ENCODE data around the gene G6PC2.

Gene G6PC2

DNA sequence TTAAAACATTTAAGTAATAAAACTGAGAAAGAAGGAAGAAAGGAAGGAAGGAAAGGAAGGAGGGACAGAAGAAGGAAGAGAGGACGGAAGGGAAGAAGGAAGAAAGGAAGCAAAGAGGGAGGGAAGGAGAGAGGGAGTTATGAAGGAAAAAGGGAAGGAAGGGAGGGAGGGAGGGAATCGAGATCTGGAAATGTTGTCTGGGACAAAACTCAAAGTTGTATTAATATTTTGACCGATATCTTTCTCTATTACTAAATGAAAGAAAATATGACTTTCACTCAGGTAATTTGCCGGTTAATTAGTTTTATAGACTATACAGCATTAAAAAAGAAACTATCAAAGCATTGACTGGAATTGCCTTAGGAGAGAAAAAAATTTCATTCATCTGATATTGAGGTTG lies 44.4 kb downstream of the G6PC2 start:
- no peak for DNase-seq (ENCODE audit: low read depth, low spot score)

DNA sequence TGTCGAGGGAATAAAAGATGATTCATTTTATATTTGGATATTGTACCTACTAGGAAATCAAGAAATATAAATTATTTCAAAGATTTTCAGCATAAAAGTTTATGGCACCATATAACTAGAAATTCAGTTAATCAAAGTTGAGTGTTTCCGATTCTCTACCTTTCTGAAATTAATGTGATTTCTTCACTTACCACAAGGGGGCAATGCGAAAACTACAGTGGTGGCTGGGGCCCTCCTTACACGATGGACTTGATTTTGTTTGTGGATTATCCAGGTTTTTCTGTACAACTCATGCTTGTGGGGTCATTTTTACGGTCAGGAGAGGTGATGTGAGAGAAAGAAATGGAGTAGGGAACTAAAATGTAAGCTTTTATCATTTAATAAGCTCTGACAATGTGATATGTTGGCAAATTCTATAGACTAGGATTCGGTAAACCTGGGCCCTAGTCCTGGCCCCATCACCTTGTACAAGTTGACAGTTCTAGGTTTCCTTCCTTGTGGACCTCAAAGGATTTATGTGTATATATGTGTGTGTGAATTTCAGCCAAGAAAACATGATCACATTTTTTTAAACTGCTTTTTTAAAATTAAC lies 47.6 kb downstream of the G6PC2 start:
- DNase-seq (ENCODE audit: low read depth, low spot score): no peak

DNA sequence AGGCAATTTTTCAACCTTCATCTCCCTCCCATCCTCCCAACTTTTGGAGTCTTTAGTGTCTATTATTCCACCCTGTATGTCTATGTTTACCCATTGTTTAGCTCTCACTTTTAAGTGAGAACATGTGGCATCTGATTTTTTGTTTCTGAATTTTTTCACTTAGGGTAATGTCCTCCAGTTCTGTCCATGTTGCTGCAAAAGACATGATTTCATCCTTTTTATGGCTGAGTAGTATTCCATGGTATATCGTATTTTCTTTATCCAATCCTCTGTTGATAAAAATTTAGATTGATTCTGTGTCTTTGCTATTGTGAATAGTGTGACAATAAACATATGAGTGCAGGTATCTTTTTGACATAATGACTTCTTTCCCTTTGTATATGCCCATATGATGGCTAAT lies 48.2 kb downstream of the G6PC2 start:
- no peak for DNase-seq (ENCODE audit: low read depth, low spot score)

DNA sequence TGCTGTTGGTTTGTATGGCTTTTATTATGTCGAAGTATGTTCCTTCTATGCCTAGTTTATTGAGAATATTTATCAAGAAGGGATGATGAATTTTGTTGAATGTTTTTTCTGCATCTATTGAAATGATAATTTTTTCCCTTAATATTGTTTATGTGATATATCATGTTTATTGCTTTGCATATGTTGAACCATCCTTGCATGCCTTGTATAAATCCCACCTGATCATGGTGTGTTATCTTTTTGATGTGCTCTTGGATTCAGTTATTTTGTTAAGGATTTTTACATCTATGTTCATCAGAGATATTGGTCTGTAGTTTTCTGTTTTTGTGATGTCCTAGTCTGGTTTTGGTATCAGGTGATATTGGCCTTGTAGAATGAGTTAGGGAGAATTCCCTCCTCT lies 50.8 kb downstream of the G6PC2 start:
- DNase-seq (ENCODE audit: low read depth, low spot score): no peak

DNA sequence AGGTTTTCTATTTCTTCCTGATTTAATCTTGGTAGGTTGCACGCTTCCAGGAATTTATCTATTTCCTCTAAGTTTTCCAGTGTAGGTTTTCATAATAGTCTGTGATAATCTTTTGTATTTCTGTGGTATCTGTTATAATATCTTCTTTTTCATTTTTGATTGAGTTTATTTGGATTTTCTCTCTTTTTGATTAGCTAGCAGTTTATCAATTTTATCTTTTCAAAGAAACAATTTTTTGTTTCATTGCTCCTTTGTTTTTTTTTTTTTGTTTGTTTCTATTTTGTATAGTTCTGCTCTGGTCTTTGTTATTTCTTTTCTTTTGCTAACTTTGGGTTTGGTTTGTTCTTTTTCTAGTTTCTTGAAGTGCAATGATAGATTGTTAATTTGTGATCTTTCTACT lies 51.3 kb downstream of the G6PC2 start:
- DNase-seq (ENCODE audit: low read depth, low spot score): no peak

DNA sequence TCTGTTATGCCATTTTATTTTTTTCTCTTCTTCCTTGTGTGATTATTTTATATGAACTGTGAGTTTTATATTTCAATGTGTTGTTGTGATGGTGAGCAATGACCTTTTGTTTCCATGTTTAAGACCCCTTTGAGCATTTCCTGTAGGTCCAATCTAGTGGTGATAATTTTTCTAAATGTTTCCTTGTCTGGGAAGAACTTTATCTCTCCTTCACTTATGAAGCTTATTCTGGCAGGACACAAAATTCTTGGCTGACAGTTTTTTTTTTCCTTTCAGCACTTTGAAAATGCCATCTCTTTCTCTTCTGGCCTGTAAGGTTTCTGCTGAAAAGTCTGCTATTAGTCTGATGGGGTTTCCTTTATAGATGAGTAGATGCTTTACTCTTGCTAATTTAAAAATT lies 53.2 kb downstream of the G6PC2 start:
- DNase-seq (ENCODE audit: low read depth, low spot score): no peak

DNA sequence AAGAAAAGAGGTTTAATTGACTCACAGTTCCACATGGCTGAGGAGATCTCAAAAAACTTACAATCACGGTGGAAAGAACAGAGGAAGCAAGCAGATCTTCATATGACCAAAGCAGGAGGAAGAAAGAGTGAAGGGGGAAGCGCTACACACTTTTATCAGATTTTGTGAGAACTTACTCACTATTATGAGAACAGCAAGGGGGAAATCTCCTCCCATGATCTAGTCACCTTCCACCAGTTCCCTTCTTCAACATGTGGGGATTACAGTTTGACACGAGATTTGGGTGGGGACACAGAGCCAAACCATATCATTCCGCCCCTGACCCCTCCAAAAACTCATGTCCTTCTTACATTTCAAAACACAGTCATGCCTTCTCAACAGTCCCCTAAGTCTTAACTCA lies 54.2 kb downstream of the G6PC2 start:
- DNase-seq (ENCODE audit: low read depth, low spot score): no peak

DNA sequence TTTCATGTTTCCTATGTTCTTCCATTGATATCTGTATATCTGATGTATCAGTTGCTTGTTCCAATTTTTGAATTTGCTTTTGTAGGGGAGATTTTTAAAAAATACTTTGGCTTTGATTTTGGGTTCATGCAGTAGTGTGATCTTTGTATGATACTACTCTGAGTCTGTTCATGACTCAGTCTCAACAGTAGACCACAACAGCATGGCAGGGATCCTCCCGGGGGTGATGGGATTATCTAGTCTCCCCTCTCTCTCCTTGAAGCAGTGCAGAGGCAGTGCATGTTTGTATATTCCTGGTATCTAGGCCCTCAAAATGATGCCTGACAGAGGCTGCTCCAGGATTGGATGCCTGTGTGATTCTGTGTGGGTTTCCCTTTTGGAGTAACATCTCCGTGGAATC lies 55.3 kb downstream of the G6PC2 start:
- DNase-seq (ENCODE audit: low read depth, low spot score): no peak

Measured in brain pericyte (primary cell).